A549 (cell line): Measurements from ENCODE around the gene SPINK8. TPM values are rescaled to one million over a fixed set of nuclear protein-coding genes. Genes with fewer than 3 reads are reported as not detected.

ENCODE experiments used
- ATAC-seq, 2 experiments: fragments of 200-7000 bp in 1 of 2; fragments of >200 bp in 1 of 2; cut with Nextera tagmentation in 1 of 2; cut with Tn5 transposase in 1 of 2; 3 replicates each; pipeline versions ENCODE4 v1.8.0 to v1.9.1; 2018 to 2020; ENCODE audit warnings: mild to moderate bottlenecking in 1 of 2, moderate library complexity in 1 of 2
- CTCF ChIA-PET: fragments of 300-600 bp; sonication (Branson Sonifier 250); formaldehyde crosslinking; extraction: SDS; loops from one replicate; lab custom pipeline; 2021; ENCODE audit warnings: antibody characterized with exemption, inconsistent platforms; lab: Yijun Ruan, JAX
- POLR2A ChIA-PET: fragments of 350-600 bp; formaldehyde crosslinking; extraction: SDS; loops from one replicate; lab custom pipeline; 2021; ENCODE audit warnings: antibody characterized with exemption, inconsistent platforms; lab: Yijun Ruan, JAX
- DNase-seq, 2 experiments: peaks; one replicate each; pipeline versions ENCODE4 v3.0.0 to v3.0.0-alpha.2; 2011 to 2016; ENCODE audit warnings: low read depth in 1 of 2, low spot score in 1 of 2
- FAIRE-seq: peaks from 2 replicates; lab custom pipeline; 2011; peaks lifted over from hg19 to GRCh38; lab: Jason Lieb, UNC
- H3K27ac ChIP-seq, 2 experiments: fragments of >200 bp; sonication (Bioruptor Twin); formaldehyde crosslinking; 3 replicates each; pipeline ENCODE4 v1.5.1; 2016 to 2017
- H3K4me1 ChIP-seq: fragments of >200 bp; sonication (Bioruptor Twin); formaldehyde crosslinking; 3 replicates; pipeline ENCODE4 v1.6.1; 2016
- H3K4me2 ChIP-seq: fragments of >200 bp; sonication (Bioruptor Twin); formaldehyde crosslinking; 3 replicates; pipeline ENCODE4 v1.6.1; 2016
- H3K4me3 ChIP-seq: fragments of >200 bp; sonication (Bioruptor Twin); formaldehyde crosslinking; 3 replicates; pipeline ENCODE4 v1.5.1; 2016
- H3K9me3 ChIP-seq: fragments of >200 bp; sonication (Bioruptor Twin); formaldehyde crosslinking; 3 replicates; pipeline ENCODE4 v1.6.1; 2016
- CBX2 ChIP-seq: fragments of 200-600 bp; sonication (generic); IDR thresholded peaks from 2 replicates; pipeline ENCODE4 v1.6.1; 2016; ENCODE audit warnings: low read depth, mild to moderate bottlenecking, borderline replicate concordance
- FOSB ChIP-seq: fragments of 250-450 bp; sonication (Bioruptor Pico); IDR thresholded peaks from 2 replicates; pipeline ENCODE4 v1.5.0; 2020; ENCODE audit warnings: mild to moderate bottlenecking, moderate library complexity
- FOSL2 ChIP-seq, 2 experiments: fragments of 450-650 bp in 1 of 2; fragments of >200 bp in 1 of 2; sonication (Bioruptor Twin) in 1 of 2; formaldehyde crosslinking; IDR thresholded peaks; 2 replicates each; pipeline versions ENCODE4 v1.5.0 to v1.6.1; 2016 to 2020; ENCODE audit warnings: mild to moderate bottlenecking in 1 of 2, moderate library complexity in 1 of 2
- FOXS1 ChIP-seq: fragments of 250-450 bp; sonication (Bioruptor Pico); IDR thresholded peaks from 2 replicates; pipeline ENCODE4 v1.5.0; 2020; ENCODE audit warnings: mild to moderate bottlenecking, moderate library complexity
- GATA3 ChIP-seq: IDR thresholded peaks from 2 replicates; pipeline ENCODE4 v1.6.1; 2012; ENCODE audit warnings: borderline replicate concordance
- HDAC2 ChIP-seq: fragments of 200-600 bp; sonication (generic); IDR thresholded peaks from 2 replicates; pipeline ENCODE4 v1.6.1; 2016
- HMGXB4 ChIP-seq: fragments of 250-450 bp; sonication (Bioruptor Pico); IDR thresholded peaks from 2 replicates; pipeline ENCODE4 v1.5.0; 2021; ENCODE audit warnings: mild to moderate bottlenecking, moderate library complexity, borderline replicate concordance
- HOXA7 ChIP-seq: fragments of 250-450 bp; sonication (Bioruptor Pico); IDR thresholded peaks from 2 replicates; pipeline ENCODE4 v1.5.0; 2020; ENCODE audit warnings: mild to moderate bottlenecking, moderate library complexity
- HOXB5 ChIP-seq: fragments of 250-450 bp; sonication (Bioruptor Pico); IDR thresholded peaks from 2 replicates; pipeline ENCODE4 v1.5.0; 2020; ENCODE audit warnings: mild to moderate bottlenecking, moderate library complexity
- JUN ChIP-seq, 2 experiments: fragments of >200 bp; sonication (Bioruptor Twin); formaldehyde crosslinking; IDR thresholded peaks; 2 replicates in 1 of 2; 3 replicates in 1 of 2; pipeline ENCODE4 v1.6.1; 2016 to 2017
- JUNB ChIP-seq: fragments of >200 bp; sonication (Bioruptor Twin); formaldehyde crosslinking; IDR thresholded peaks from 2 replicates; pipeline ENCODE4 v1.6.1; 2016
- KDM1A ChIP-seq: fragments of 200-600 bp; sonication (generic); IDR thresholded peaks from 2 replicates; pipeline ENCODE4 v1.6.1; 2016; ENCODE audit warnings: low read depth, mild to moderate bottlenecking
- MAZ ChIP-seq: fragments of 150-350 bp; IDR thresholded peaks from 2 replicates; pipeline ENCODE4 v1.6.1; 2014; ENCODE audit warnings: antibody characterized with exemption, low read depth, low read length, borderline replicate concordance
- MYC ChIP-seq: IDR thresholded peaks from 2 replicates; pipeline ENCODE4 v1.6.1; 2012; ENCODE audit warnings: mild to moderate bottlenecking, inconsistent platforms, low read length, improper control_type of control experiment, borderline replicate concordance
- NR3C1 ChIP-seq: fragments of >200 bp; sonication (Bioruptor Twin); formaldehyde crosslinking; IDR thresholded peaks from 3 replicates; pipeline ENCODE4 v1.6.1; 2017
- POLR2A ChIP-seq: IDR thresholded peaks from 2 replicates; pipeline ENCODE4 v1.6.1; 2012; ENCODE audit warnings: mild to moderate bottlenecking, low read length
- RAD21 ChIP-seq, 2 experiments: fragments of >200 bp in 1 of 2; sonication (Bioruptor Twin) in 1 of 2; formaldehyde crosslinking in 1 of 2; IDR thresholded peaks in 1 of 2; conservative IDR thresholded peaks in 1 of 2; 2 replicates in 1 of 2; 3 replicates in 1 of 2; pipeline ENCODE4 v1.6.1; 2012 to 2018; ENCODE audit warnings: inconsistent platforms in 1 of 2
- RARB ChIP-seq: fragments of 250-450 bp; sonication (Bioruptor Pico); IDR thresholded peaks from 2 replicates; pipeline ENCODE4 v1.8.0; 2021; ENCODE audit warnings: mild to moderate bottlenecking, moderate library complexity
- TP53 ChIP-seq: fragments of 250-450 bp; sonication (Bioruptor Pico); IDR thresholded peaks from 2 replicates; pipeline ENCODE4 v1.5.0; 2021; ENCODE audit warnings: mild to moderate bottlenecking, moderate library complexity
- ZNF302 ChIP-seq: fragments of 250-450 bp; sonication (Bioruptor Pico); IDR thresholded peaks from 2 replicates; pipeline ENCODE4 v1.9.0; 2021; ENCODE audit warnings: inconsistent platforms, mild to moderate bottlenecking, moderate library complexity
- ZSCAN20 ChIP-seq: fragments of 250-450 bp; sonication (Bioruptor Pico); IDR thresholded peaks from 2 replicates; pipeline ENCODE4 v1.8.0; 2022; ENCODE audit warnings: mild to moderate bottlenecking, moderate library complexity
- WGBS: methylation state at CpG from one replicate; pipeline ENCODE4 v1.1.6; 2017; ENCODE audit errors: missing lambda C conversion rate; 5-methylcytosine and 5-hydroxymethylcytosine counted together
- polyA plus RNA-seq, 4 experiments: library from polyadenylated mRNA; depleted of rRNA in 3 of 4; stranded (reverse); fragments of >200 nt; fragmentation: RNase III in 1 of 4; extraction: RNeasy Plus Mini Kit Qiagen cat#74134 plus additional on column Dnase treatment in 1 of 4; gene quantifications; 2 replicates in 3 of 4; 3 replicates in 1 of 4; pipeline ENCODE4 v1.2.3, GENCODE V29; 2011 to 2017
- TF ChIP-seq, protein P1 (sequence below): fragments of >200 bp; sonication (Bioruptor Twin); formaldehyde crosslinking; IDR thresholded peaks from 3 replicates; pipeline ENCODE4 v1.6.1; 2016
- TF ChIP-seq, protein P2 (sequence below): fragments of 150-350 bp; IDR thresholded peaks from 2 replicates; pipeline ENCODE4 v1.6.1; 2014; ENCODE audit warnings: low read depth, mild to moderate bottlenecking, low read length

The SPINK8 gene
- polyA plus RNA-seq, 2 of the 4 experiments (the other 2 are of a cell fraction), result not detected

DNA sequence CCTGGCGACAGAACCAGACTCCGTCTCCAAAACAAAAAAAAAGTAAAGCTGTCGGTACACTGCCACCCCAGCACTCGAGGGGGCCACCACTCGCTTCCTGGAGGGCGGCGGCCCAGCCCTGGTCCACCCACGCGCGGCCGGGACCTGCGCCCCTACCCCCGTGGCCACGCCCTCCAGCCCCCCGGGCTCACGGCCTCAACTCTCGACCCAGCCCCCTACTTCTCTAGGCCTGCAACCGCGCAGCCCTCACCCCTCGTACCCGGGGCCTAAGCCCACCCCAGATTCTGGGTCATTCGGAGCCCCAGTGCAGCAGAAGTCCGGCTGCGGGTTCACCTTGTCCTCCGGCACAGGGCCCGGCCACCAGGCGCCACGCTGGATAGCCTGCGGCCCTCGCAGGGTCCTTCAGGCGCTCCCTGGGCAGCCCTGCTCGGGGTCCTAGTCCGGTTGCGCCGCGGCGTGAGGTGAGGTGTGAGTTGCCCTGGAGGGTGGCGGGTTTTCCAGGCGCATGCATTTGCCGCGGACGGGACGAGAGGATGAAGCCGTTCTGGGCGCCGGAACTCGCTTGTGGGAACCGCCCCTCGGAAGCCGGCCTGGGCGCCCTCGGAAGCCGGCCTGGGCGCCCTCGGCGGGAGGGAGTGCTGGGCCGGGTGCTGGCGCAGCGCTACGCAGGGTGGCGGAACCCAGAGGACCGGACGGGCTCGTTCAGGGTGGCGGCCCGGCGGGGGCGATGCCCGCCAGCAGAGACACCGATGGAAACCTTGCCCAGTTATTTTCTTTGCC is 32.3 kb downstream of the SPINK8 start, which contains the start of gene NME6 (continued):
- TF ChIP-seq FOXS1 (CRISPR knock-in tag), result no peak
- no peak for TF ChIP-seq GATA3
- TF ChIP-seq MYC, result peak; percentile 57; the same call in 1 of the 2 replicates
- no peak for TF ChIP-seq MAZ
- no peak for TF ChIP-seq RARB (CRISPR knock-in tag)
- TF ChIP-seq ZNF302 (CRISPR knock-in tag), result no peak
- TF ChIP-seq HOXA7, result no peak
- 0 out of 2 replicates have a peak, but pooled peaks have one; percentile 42 for TF ChIP-seq HOXB5 (CRISPR knock-in tag)
- TF ChIP-seq FOSB (CRISPR knock-in tag), result no peak
- TF ChIP-seq, protein P1, sequence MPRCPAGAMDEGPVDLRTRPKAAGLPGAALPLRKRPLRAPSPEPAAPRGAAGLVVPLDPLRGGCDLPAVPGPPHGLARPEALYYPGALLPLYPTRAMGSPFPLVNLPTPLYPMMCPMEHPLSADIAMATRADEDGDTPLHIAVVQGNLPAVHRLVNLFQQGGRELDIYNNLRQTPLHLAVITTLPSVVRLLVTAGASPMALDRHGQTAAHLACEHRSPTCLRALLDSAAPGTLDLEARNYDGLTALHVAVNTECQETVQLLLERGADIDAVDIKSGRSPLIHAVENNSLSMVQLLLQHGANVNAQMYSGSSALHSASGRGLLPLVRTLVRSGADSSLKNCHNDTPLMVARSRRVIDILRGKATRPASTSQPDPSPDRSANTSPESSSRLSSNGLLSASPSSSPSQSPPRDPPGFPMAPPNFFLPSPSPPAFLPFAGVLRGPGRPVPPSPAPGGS, result peak; percentile 88; the same call in 2 of the 3 replicates
- TF ChIP-seq FOSL2 (IDR thresholded peaks at IDR 0.05), result no peak
- no peak for TF ChIP-seq FOSL2 (CRISPR knock-in tag; IDR thresholded peaks at IDR 0.05)
- TF ChIP-seq POLR2A, result peak; percentile 56
- TF ChIP-seq KDM1A, result no peak
- no peak for TF ChIP-seq RAD21 (conservative IDR thresholded peaks at IDR 0.05 in 1 of 2, IDR thresholded peaks at IDR 0.05 in 1 of 2)

DNA sequence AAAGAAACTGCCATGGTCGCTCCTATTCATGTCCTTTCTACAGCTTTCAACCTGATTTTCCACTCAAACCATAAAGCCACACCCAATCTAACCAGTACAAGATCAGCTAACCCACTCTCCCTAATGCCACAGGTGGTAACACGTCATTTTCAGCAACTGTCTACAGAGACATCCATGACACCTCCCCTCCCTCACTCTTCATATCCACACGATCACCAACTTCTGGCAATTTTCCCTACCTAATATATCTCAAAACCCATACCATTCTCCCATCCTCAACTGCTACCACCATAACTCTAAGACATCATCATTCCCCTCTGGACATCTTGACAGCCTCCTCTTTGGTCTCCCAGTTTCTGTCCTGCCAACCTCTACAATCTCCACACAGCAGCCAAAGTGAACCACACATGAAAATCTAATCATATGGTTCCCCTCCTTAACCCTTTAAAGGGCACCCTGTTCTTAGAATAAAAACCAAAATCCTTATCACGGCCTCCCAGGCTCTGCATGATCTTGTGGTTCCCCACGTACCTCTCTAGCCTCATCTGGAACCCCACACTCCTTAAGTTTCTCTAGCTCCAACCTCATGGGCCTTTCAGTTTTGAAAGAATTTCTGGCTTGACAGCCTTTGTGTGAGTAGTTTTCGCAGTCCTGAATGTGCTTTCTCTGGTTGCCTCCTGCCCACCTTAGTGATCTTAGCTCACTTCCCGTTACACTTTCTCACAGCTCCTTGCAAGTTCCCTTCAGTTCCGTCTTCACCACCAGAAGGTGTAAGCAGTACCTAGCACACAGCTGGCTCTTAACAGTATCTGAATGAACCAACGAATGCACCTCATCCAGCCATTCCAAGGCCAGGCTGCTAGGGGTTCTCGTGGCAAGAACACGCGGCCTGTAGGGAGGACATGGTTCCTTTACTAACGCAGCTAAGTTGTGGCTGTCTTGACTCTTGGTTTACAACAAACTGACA is 33.4 kb downstream of the SPINK8 start:
- peak overlapping the region; percentile 97 to 99 for H3K27ac ChIP-seq
- ATAC-seq (no peak), DNase-seq (peak in 1 of 2 experiments; percentile 2), FAIRE-seq (no peak)
- ChIA-PET POLR2A (no interaction called here), CTCF (interaction anchor here (1.0 to 1.3 kb wide), 3 partner anchors 26 to 136 kb away, joined by 3 to 7 read pairs (median 4); no protein-coding TSS in a partner anchor)
- H3K4me1 ChIP-seq, result peaks cover 7% of the 10 kb centered on the region
- 86% methylated on average over 11 of the region's 13 CpGs for WGBS
- H3K9me3 ChIP-seq, result no peaks in the 10 kb centered on the region
- peak overlapping the region; percentile 96 for H3K4me2 ChIP-seq
- TF ChIP-seq, protein P2, sequence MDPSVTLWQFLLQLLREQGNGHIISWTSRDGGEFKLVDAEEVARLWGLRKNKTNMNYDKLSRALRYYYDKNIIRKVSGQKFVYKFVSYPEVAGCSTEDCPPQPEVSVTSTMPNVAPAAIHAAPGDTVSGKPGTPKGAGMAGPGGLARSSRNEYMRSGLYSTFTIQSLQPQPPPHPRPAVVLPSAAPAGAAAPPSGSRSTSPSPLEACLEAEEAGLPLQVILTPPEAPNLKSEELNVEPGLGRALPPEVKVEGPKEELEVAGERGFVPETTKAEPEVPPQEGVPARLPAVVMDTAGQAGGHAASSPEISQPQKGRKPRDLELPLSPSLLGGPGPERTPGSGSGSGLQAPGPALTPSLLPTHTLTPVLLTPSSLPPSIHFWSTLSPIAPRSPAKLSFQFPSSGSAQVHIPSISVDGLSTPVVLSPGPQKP, result no peak
- no peak for TF ChIP-seq HDAC2
- no peak for TF ChIP-seq HMGXB4 (CRISPR knock-in tag)
- TF ChIP-seq ZSCAN20 (CRISPR knock-in tag), result no peak
- TF ChIP-seq JUN (IDR thresholded peaks at IDR 0.05), result no peak
- no peak for TF ChIP-seq TP53 (CRISPR knock-in tag)
- no peak for TF ChIP-seq CBX2
- TF ChIP-seq JUNB, result no peak
- no peak for TF ChIP-seq NR3C1
- H3K4me3 ChIP-seq, result peak overlapping the region; percentile 82
